ENCODE results near the gene SPATA31D4.

Gene SPATA31D4

GRCh38 chr9:81964218-81965171 is 36.3 kb downstream of the SPATA31D4 start:
- no peak for DNase-seq (ENCODE audit: extremely low read depth in 1 of 2, low read depth in 1 of 2)

GRCh38 chr9:81968026-81968425 is 39.8 kb downstream of the SPATA31D4 start:
- DNase-seq (ENCODE audit: extremely low read depth in 1 of 2, low read depth in 1 of 2), result no peak

DNA sequence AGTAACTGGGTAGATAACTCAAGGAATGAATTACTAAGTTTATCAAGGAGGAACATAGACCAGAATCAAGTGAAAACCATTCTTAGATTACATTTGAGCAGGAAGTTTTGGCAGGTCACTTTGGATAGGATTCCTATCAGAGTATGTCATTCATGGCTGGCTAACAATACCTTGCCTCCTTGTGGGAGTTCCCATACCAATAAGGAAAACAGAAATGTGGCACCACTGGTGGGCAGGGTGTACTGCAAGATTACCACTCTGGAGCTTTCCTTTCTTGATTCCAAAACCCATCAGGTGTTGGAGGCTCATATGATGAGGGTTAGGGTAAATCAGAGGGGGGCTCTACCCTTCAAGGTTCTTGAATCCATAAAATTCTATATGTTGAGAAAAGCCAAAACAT is 41.7 kb downstream of the SPATA31D4 start:
- no peak for DNase-seq (ENCODE audit: extremely low read depth in 1 of 2, low read depth in 1 of 2)

GRCh38 chr9:81971727-81972126 is 43.5 kb downstream of the SPATA31D4 start:
- no peak for DNase-seq (ENCODE audit: extremely low read depth in 1 of 2, low read depth in 1 of 2)

- DNase-seq (ENCODE audit: extremely low read depth in 1 of 2, low read depth in 1 of 2), result no peak
Observed at GRCh38 chr9:81974764-81975163, 46.5 kb downstream of the SPATA31D4 start.

- DNase-seq (ENCODE audit: extremely low read depth in 1 of 2, low read depth in 1 of 2), result no peak
Observed at GRCh38 chr9:81976351-81976750, 48.1 kb downstream of the SPATA31D4 start.

- DNase-seq (ENCODE audit: extremely low read depth in 1 of 2, low read depth in 1 of 2), result no peak
Observed at GRCh38 chr9:81979196-81979595, 51.0 kb downstream of the SPATA31D4 start.

DNA sequence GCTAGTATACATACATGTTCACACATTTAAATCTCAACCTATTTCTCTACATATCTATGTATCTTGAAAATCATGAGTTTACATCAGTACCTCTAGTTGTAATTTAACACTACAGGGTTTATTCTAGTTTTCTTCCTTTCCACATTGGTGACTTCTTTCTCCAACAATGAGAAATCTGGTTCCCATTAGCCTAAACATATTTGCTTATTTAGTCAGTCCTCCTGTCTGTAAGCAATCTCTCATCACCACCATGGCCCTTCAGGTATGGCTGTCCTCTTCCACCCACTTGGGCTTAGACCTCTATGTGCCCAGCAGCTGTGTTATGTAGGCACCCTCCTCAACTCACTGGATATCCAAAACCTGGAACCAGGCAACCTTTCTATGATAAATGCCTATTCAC is 52.3 kb downstream of the SPATA31D4 start:
- DNase-seq (ENCODE audit: extremely low read depth in 1 of 2, low read depth in 1 of 2), result no peak

- no peak for DNase-seq (ENCODE audit: extremely low read depth in 1 of 2, low read depth in 1 of 2)
Observed at GRCh38 chr9:81981883-81982282, 53.7 kb downstream of the SPATA31D4 start.
